T-cell (primary cell): ENCODE measurements around the gene KIAA0319L. TPM values are rescaled to one million over a fixed set of nuclear protein-coding genes. Genes with fewer than 3 reads are reported as not detected.

Source experiments
- ATAC-seq, 4 experiments: fragments of 200-7000 bp in 3 of 4; fragments of 150-1000 bp in 1 of 4; cut with Tn5 transposase; replicated peaks in 1 of 4; 1 replicate in 3 of 4; 2 replicates in 1 of 4; pipeline ENCODE4 v1.10.0; 2021; ENCODE audit warnings: moderate library complexity in 3 of 4, mild to moderate bottlenecking in 2 of 4, moderate number of reproducible peaks in 1 of 4
- CTCF ChIA-PET, 2 donors: fragments of 300-600 bp; sonication (Branson Sonifier 250); formaldehyde crosslinking; loops; one replicate each; lab custom pipeline; 2022; ENCODE audit warnings: antibody characterized with exemption in 2 of 2; lab: Charles Lee
- POLR2A ChIA-PET, 2 donors: fragments of 300-600 bp; sonication (Branson Sonifier 250); formaldehyde crosslinking; loops; one replicate each; lab custom pipeline; 2022; ENCODE audit warnings: antibody characterized with exemption in 2 of 2; lab: Charles Lee
- DNase-seq, 35 experiments: peaks; one replicate each; pipeline versions ENCODE4 v3.0.0 to v3.0.0-alpha.2; 2013 to 2023
- H3K27ac ChIP-seq: one replicate; pipeline ENCODE4 v1.5.1; 2013; ENCODE audit warnings: low read length
- H3K27me3 ChIP-seq, 2 experiments: replicated peaks in 1 of 2; 1 replicate in 1 of 2; 2 replicates in 1 of 2; pipeline versions ENCODE4 v1.6.1 to v1.7.0; 2013; ENCODE audit warnings: low read length in 1 of 2, mixed read lengths in 1 of 2; ENCODE audit not compliant: control insufficient read depth in 2 of 2, insufficient read depth in 2 of 2; ENCODE audit errors: extremely low read depth in 1 of 2
- H3K36me3 ChIP-seq, 2 donors: 1 replicate in 1 of 2; 2 replicates in 1 of 2; pipeline versions ENCODE4 v1.6.1 to v1.7.0; 2013; ENCODE audit warnings: low read length in 1 of 2; ENCODE audit not compliant: control insufficient read depth in 2 of 2, insufficient read depth in 1 of 2; ENCODE audit errors: extremely low read depth in 1 of 2
- H3K4me1 ChIP-seq, 2 experiments: 1 replicate in 1 of 2; 2 replicates in 1 of 2; pipeline versions ENCODE4 v1.6.1 to v1.7.0; 2013; ENCODE audit warnings: low read length in 2 of 2, mixed read lengths in 1 of 2; ENCODE audit not compliant: insufficient read depth in 2 of 2, control insufficient read depth in 1 of 2; ENCODE audit errors: extremely low read depth in 1 of 2
- H3K4me3 ChIP-seq, 2 donors: 1 replicate in 1 of 2; 2 replicates in 1 of 2; pipeline versions ENCODE4 v1.5.1 to v1.7.0; 2013; ENCODE audit warnings: mild to moderate bottlenecking in 2 of 2, low read length in 1 of 2, moderate library complexity in 1 of 2; ENCODE audit not compliant: control insufficient read depth in 1 of 2; ENCODE audit errors: extremely low read depth in 1 of 2
- H3K9me3 ChIP-seq: 2 replicates; pipeline ENCODE4 v1.7.0; 2013
- H3K27ac Mint-ChIP-seq, 2 donors: one replicate each; pipeline ENCODE4 v1.8.0; 2020 to 2021; ENCODE audit warnings: mild to moderate bottlenecking in 2 of 2, mixed read lengths in 2 of 2
- H3K27me3 Mint-ChIP-seq, 2 donors: one replicate each; pipeline ENCODE4 v1.8.0; 2021 to 2022; ENCODE audit warnings: mixed read lengths in 2 of 2
- H3K36me3 Mint-ChIP-seq: one replicate; pipeline ENCODE4 v1.8.0; 2021; ENCODE audit warnings: mixed read lengths
- H3K4me1 Mint-ChIP-seq, 3 donors: one replicate each; pipeline ENCODE4 v1.8.0; 2020 to 2022; ENCODE audit warnings: mixed read lengths in 3 of 3, mild to moderate bottlenecking in 1 of 3
- H3K4me3 Mint-ChIP-seq, 3 donors: one replicate each; pipeline ENCODE4 v1.8.0; 2020 to 2022; ENCODE audit warnings: mild to moderate bottlenecking in 3 of 3, mixed read lengths in 3 of 3, moderate library complexity in 3 of 3
- H3K9me3 Mint-ChIP-seq, 3 donors: one replicate each; pipeline ENCODE4 v1.8.0; 2020 to 2022; ENCODE audit warnings: mixed read lengths in 3 of 3
- WGBS: methylation state at CpG from one replicate; pipeline ENCODE4 v1.1.5; 2013; ENCODE audit warnings: missing lambda C conversion rate; ENCODE audit not compliant: insufficient coverage; 5-methylcytosine and 5-hydroxymethylcytosine counted together
- total RNA-seq, 35 experiments: library from RNA in 6 of 35; stranded (reverse) in 6 of 35; fragments of 120-200 nt in 1 of 35; gene quantifications; one replicate each; pipeline versions ENCODE4 v1.2.1 to v1.2.4 and lab custom pipeline; 2013 to 2026

KIAA0319L gene
- total RNA-seq, 5 donors from 2014 or later (not counting 1 experiment from before 2014, with no cell fraction given): 60.8 to 73.7 (median 63.7) TPM

- ChIA-PET POLR2A (interaction anchor here in 1 of 2 donors (0.5 kb wide), 1 partner anchor 233 kb away, joined by 7 read pairs; no protein-coding TSS in a partner anchor), CTCF (no interaction called here)
- Histone ChIP-seq H3K27ac (no peak overlapping the region), H3K36me3 (peaks cover 3 to 7% of the 10 kb centered on the region in 2 donors), H3K4me3 (no peak overlapping the region), H3K9me3 (no peaks in the 10 kb centered on the region), H3K4me1 (peaks cover 4 to 35% of the 10 kb centered on the region in 2 experiments), H3K27me3 (no peaks in the 10 kb centered on the region)
- H3K27me3 Mint-ChIP-seq: no peaks in the 10 kb centered on the region
- no peak for ATAC-seq
- peaks cover 7% of the 10 kb centered on the region for H3K36me3 Mint-ChIP-seq
- WGBS: 89% methylated on average over 10 of the region's 11 CpGs
- H3K27ac Mint-ChIP-seq: peak overlapping the region; percentile 17 to 47
- H3K4me3 Mint-ChIP-seq: no peak overlapping the region
- DNase-seq: no peak
- no peaks in the 10 kb centered on the region for H3K9me3 Mint-ChIP-seq
- H3K4me1 Mint-ChIP-seq: peaks cover 45 to 55% (median 49%) of the 10 kb centered on the region in 3 donors
Measured at GRCh38 chr1:35561297-35561971, 4.2 kb upstream of the KIAA0319L start.

GRCh38 chr1:35560256-35561225, 3.3 kb upstream of the KIAA0319L start:
- Mint-ChIP-seq H3K27me3 (no peaks in the 10 kb centered on the region), H3K36me3 (peaks cover 7% of the 10 kb centered on the region), H3K27ac (peak overlapping the region; percentile 23 to 86), H3K9me3 (no peaks in the 10 kb centered on the region), H3K4me1 (peaks cover 54 to 64% (median 58%) of the 10 kb centered on the region in 3 donors), H3K4me3 (no peak overlapping the region)
- ATAC-seq (no peak), DNase-seq (no peak)
- Histone ChIP-seq H3K4me3 (no peak overlapping the region), H3K27me3 (no peaks in the 10 kb centered on the region), H3K27ac (no peak overlapping the region), H3K9me3 (no peaks in the 10 kb centered on the region), H3K36me3 (peaks cover 0 to 7% of the 10 kb centered on the region in 2 donors), H3K4me1 (peaks cover 12 to 36% of the 10 kb centered on the region in 2 experiments)
- POLR2A ChIA-PET: no interaction called here
- 92% methylated on average over 43 of the region's 44 CpGs for WGBS
- CTCF ChIA-PET: interaction anchor here (1.1 to 2.0 kb wide), 2 partner anchors 109 to 110 kb away, joined by 3 to 7 read pairs; no protein-coding TSS in a partner anchor

DNA sequence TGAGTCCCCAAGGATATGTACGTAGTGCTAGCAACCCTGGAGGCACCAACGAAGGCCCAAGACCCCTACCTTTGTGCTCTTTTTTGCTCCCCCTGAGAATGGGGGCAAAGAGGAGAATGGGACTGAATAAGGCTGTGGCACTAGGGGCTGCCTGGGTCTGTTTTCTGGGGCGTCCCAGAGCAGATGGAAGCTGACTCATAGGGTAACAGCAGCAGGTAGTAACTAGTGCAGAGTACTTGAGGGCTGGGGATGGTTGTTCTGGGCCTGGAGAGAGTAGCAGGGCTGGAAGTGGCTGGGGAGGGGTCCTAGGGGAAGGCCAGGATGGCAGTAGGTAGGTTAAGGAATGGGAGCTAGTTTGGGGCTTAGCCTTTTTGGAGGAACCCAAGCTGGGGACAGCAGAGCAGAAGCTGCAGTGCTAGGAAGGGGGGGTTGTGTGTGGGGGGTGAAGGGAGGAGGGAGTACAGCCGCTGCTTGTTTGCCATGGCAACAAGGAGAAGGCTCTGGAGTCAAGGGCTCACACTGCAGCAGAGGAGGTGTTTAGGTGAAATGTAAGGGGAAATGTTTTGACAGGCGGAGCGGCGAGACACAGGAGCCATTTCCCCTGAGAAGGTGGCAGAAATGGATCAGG, 2.2 kb upstream of the KIAA0319L start:
- H3K9me3 Mint-ChIP-seq: no peaks in the 10 kb centered on the region
- H3K9me3 ChIP-seq: no peaks in the 10 kb centered on the region
- 78% methylated on average over 6 of the region's 7 CpGs for WGBS
- no peak for ATAC-seq
- no peaks in the 10 kb centered on the region for H3K27me3 ChIP-seq
- H3K4me3 ChIP-seq: no peak overlapping the region
- DNase-seq: peak in 21 of 35 experiments; percentile 26 to 68 (median 41)
- H3K27me3 Mint-ChIP-seq: no peaks in the 10 kb centered on the region
- H3K4me1 Mint-ChIP-seq: peaks cover 61 to 69% (median 65%) of the 10 kb centered on the region in 3 donors
- CTCF ChIA-PET: interaction anchor here (0.6 to 2.0 kb wide), 4 partner anchors 79 to 237 kb away, joined by 3 to 7 read pairs (median 4); no protein-coding TSS in a partner anchor
- peak overlapping the region; percentile 75 to 86 for H3K27ac Mint-ChIP-seq
- POLR2A ChIA-PET: interaction anchor here in 1 of 2 donors (0.6 kb wide), 1 partner anchor 891 kb away, joined by 3 read pairs; the partner anchor contains the start of gene OSCP1
- peaks cover 0 to 8% of the 10 kb centered on the region in 2 donors for H3K36me3 ChIP-seq
- H3K4me3 Mint-ChIP-seq: peak overlapping the region; percentile 37 to 100 (median 55)
- no peak overlapping the region for H3K27ac ChIP-seq
- H3K4me1 ChIP-seq: peaks cover 16 to 34% of the 10 kb centered on the region in 2 experiments
- H3K36me3 Mint-ChIP-seq: peaks cover 2% of the 10 kb centered on the region

DNA sequence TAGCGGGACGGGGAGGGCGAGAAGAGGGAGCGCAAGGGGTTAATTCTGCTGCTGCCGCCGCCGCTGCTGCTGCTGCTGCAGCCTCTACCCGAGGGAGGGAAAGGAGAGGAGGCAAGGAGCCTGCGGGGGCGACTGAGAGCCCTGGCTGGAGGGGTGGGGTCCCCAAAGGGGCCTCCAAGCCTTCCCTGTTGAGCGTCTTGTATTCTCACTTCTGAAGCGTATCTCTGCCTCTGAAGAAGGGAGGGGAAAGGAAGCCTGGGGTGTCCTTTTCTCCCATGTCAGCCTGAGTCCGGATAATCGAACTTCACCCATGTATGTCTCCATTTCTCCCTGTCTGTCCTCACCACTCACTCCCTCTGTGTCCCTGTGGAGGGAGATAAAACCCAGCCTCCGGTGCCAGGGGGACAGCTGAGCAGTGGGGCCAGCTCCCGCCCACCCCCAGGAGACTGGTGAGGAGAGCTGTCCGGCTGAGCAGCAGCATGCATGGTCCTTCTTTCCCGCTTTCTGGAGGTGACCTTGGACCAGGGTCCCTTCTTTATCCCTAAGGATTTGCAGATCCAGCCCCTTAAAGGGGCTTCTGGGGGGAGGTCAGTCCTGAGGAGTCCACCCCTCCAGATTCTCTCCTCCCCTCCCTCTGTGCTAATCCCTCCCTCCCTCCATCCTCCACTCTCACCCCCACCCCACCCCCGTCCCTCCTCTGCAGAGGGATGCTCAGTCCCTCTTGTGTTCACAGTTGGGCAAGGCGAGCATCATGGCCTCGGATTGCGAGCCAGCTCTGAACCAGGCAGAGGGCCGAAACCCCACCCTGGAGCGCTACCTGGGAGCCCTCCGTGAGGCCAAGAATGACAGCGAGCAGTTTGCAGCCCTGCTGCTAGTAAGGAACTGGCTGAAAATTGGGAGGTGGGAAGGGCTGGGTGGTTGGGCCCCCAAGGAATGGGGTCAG, 1.4 kb upstream of the KIAA0319L start:
- ATAC-seq (no peak), DNase-seq (peak in 7 of 35 experiments; percentile 12 to 50 (median 36))
- Histone ChIP-seq H3K27me3 (no peaks in the 10 kb centered on the region), H3K4me3 (peak overlapping the region; percentile 85 to 99), H3K4me1 (peaks cover 16 to 29% of the 10 kb centered on the region in 2 experiments), H3K9me3 (no peaks in the 10 kb centered on the region), H3K27ac (peak overlapping the region; percentile 53), H3K36me3 (peaks cover 0 to 12% of the 10 kb centered on the region in 2 donors)
- peak overlapping the region; percentile 93 to 100 (median 95) for H3K4me3 Mint-ChIP-seq
- H3K27me3 Mint-ChIP-seq: no peaks in the 10 kb centered on the region
- H3K27ac Mint-ChIP-seq: peak overlapping the region; percentile 92 to 95
- 42% methylated on average over 15 of the region's 26 CpGs for WGBS
- H3K4me1 Mint-ChIP-seq: peaks cover 66 to 68% (median 66%) of the 10 kb centered on the region in 3 donors
- no peaks in the 10 kb centered on the region for H3K9me3 Mint-ChIP-seq
- peaks cover 2% of the 10 kb centered on the region for H3K36me3 Mint-ChIP-seq
- ChIA-PET CTCF (interaction anchor here in 1 of 2 donors (2.0 kb wide), 1 partner anchor 107 kb away, joined by 7 read pairs; no protein-coding TSS in a partner anchor), POLR2A (interaction anchor here in 1 of 2 donors (0.6 kb wide), 1 partner anchor 891 kb away, joined by 3 read pairs; the partner anchor contains the start of gene OSCP1)

DNA sequence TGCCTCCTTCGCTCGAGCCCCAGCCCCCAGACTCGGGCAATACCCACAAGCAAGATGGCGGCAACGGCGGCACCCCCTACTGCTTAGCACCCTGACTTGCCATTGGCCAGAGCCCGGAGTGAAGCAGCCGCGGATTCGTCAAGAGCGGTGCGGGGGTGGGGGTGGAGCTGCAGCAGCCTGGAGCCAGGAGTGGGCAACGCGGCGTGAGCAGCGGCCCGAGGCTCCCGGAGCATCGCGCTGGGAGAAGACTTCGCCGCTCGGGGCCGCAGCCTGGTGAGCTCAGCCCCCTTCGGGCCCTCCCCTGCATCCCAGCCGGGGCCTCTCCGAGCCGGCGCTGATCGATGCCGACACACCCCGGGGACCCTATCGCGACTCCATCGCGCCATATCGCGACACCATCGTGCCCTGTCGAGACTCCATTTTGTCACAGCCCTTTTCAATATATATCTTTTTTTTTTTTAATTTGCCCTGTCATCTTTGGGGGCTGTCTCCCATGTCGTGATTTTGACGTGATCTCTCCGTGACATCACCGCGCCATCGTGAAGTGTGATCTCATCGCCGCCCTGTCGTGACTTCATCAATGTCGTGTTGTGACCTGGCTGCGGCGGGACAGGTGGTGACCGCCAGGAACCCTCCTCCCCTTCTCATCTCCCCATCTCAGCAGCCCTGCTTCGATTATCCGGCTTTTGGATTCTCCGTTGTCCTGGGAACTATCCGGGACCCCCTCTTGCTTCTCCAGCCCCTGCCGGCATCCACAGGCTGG, 589 bp upstream of the KIAA0319L start, which contains the start of gene NCDN:
Gene NCDN (plus strand): TSS at position 189 of the 763 bp plus-strand sequence. CDS start 392 bp downstream, at position 581.
- Histone ChIP-seq H3K4me3 (peak within 1 kb of the TSS; percentile 85 to 99), H3K27me3 (no peaks in the 10 kb centered on the region), H3K27ac (peak within 1 kb of the TSS; percentile 53), H3K9me3 (no peaks in the 10 kb centered on the region), H3K4me1 (peaks cover 16 to 29% of the 10 kb centered on the region in 2 experiments), H3K36me3 (peaks cover 0 to 16% of the 10 kb centered on the region in 2 donors)
- WGBS: under 1% methylated on average over 53 of the region's 58 CpGs
- Mint-ChIP-seq H3K4me1 (peaks cover 66 to 70% (median 67%) of the 10 kb centered on the region in 3 donors), H3K36me3 (peaks cover 8% of the 10 kb centered on the region), H3K4me3 (peak within 1 kb of the TSS; percentile 93 to 100 (median 95)), H3K9me3 (no peaks in the 10 kb centered on the region), H3K27ac (peak within 1 kb of the TSS; percentile 92 to 95), H3K27me3 (no peaks in the 10 kb centered on the region)
- DNase-seq (peak; percentile 86 to 96 (median 93)), ATAC-seq (peak; percentile 91 to 94 (median 92))
- ChIA-PET POLR2A (no interaction called here), CTCF (interaction anchor here in 1 of 2 donors (0.9 to 1.4 kb wide), 3 partner anchors 9 to 107 kb away, joined by 3 to 7 read pairs (median 4); no protein-coding TSS in a partner anchor)
